OCI-LY1 (cell line): ENCODE data around the gene MCTP1.

ENCODE experiments used
- H2AFZ ChIP-seq: fragments of 200-600 bp; sonication (generic), shearing (Covaris generic); 2 replicates; pipeline ENCODE4 v1.6.0; 2014; ENCODE audit warnings: antibody characterized with exemption, mild to moderate bottlenecking, low read length
- H3F3A ChIP-seq: fragments of 200-600 bp; sonication (generic), shearing (Covaris generic); 2 replicates; pipeline ENCODE4 v1.6.0; 2014; ENCODE audit warnings: mild to moderate bottlenecking, antibody characterized with exemption, low read length, moderate library complexity; ENCODE audit not compliant: insufficient read depth
- H3K27ac ChIP-seq: fragments of 200-600 bp; sonication (generic); 2 replicates; pipeline ENCODE4 v1.5.1; 2014; ENCODE audit warnings: low read length, mixed run types, mild to moderate bottlenecking, low read depth; ENCODE audit not compliant: poor library complexity, severe bottlenecking
- H3K27me3 ChIP-seq: fragments of 200-600 bp; sonication (generic); 2 replicates; pipeline ENCODE4 v1.6.0; 2014; ENCODE audit warnings: antibody characterized with exemption, mild to moderate bottlenecking, low read length, moderate library complexity; ENCODE audit not compliant: insufficient read depth
- H3K36me3 ChIP-seq: fragments of 200-600 bp; sonication (generic); 2 replicates; pipeline ENCODE4 v1.6.1; 2014; ENCODE audit warnings: mild to moderate bottlenecking, antibody characterized with exemption, low read length, moderate library complexity, mixed read lengths; ENCODE audit not compliant: insufficient read depth
- H3K4me1 ChIP-seq: fragments of 200-600 bp; sonication (generic); 2 replicates; pipeline ENCODE4 v1.5.1; 2014; ENCODE audit warnings: mild to moderate bottlenecking, low read length, moderate library complexity; ENCODE audit not compliant: insufficient read depth, severe bottlenecking
- H3K4me2 ChIP-seq: fragments of 200-600 bp; sonication (generic), shearing (Covaris generic); 2 replicates; pipeline ENCODE4 v1.6.1; 2014; ENCODE audit warnings: low read length
- H3K4me3 ChIP-seq: fragments of 200-600 bp; sonication (generic); 2 replicates; pipeline ENCODE4 v1.5.1; 2014; ENCODE audit warnings: low read length, low read depth, mild to moderate bottlenecking, mixed read lengths; ENCODE audit not compliant: poor library complexity, severe bottlenecking
- H3K79me2 ChIP-seq: fragments of 200-600 bp; shearing (Covaris generic); 2 replicates; pipeline ENCODE4 v1.6.1; 2016; ENCODE audit warnings: mixed run types, low read length, mixed read lengths; ENCODE audit not compliant: insufficient read depth
- H3K9ac ChIP-seq: fragments of 200-600 bp; sonication (generic), shearing (Covaris generic); 2 replicates; pipeline ENCODE4 v1.6.1; 2014; ENCODE audit warnings: mild to moderate bottlenecking, low read length, mixed read lengths
- H3K9me2 ChIP-seq: fragments of 200-600 bp; sonication (generic), shearing (Covaris generic); 2 replicates; pipeline ENCODE4 v1.6.1; 2014; ENCODE audit warnings: low read depth, mild to moderate bottlenecking, low read length, mixed read lengths
- H3K9me3 ChIP-seq: fragments of 200-600 bp; shearing (Covaris generic); 2 replicates; pipeline ENCODE4 v1.6.1; 2014; ENCODE audit warnings: low read length, mixed read lengths
- H4K20me1 ChIP-seq: fragments of 200-600 bp; sonication (generic), shearing (Covaris generic); 2 replicates; pipeline ENCODE4 v1.6.0; 2016; ENCODE audit warnings: mild to moderate bottlenecking, low read length; ENCODE audit not compliant: insufficient read depth
- CTCF ChIP-seq: fragments of 200-600 bp; sonication (generic), shearing (Covaris generic); IDR thresholded peaks from 2 replicates; pipeline ENCODE4 v1.5.1; 2017; ENCODE audit warnings: mild to moderate bottlenecking, antibody characterized with exemption, low read length, moderate library complexity, mixed read lengths
- EZH2 ChIP-seq: fragments of 200-600 bp; sonication (generic), shearing (Covaris generic); IDR thresholded peaks from 2 replicates; pipeline ENCODE4 v1.8.0; 2017; ENCODE audit warnings: borderline replicate concordance, mixed run types, mild to moderate bottlenecking, antibody characterized with exemption, low read length, moderate library complexity, mixed read lengths

The MCTP1 gene

DNA sequence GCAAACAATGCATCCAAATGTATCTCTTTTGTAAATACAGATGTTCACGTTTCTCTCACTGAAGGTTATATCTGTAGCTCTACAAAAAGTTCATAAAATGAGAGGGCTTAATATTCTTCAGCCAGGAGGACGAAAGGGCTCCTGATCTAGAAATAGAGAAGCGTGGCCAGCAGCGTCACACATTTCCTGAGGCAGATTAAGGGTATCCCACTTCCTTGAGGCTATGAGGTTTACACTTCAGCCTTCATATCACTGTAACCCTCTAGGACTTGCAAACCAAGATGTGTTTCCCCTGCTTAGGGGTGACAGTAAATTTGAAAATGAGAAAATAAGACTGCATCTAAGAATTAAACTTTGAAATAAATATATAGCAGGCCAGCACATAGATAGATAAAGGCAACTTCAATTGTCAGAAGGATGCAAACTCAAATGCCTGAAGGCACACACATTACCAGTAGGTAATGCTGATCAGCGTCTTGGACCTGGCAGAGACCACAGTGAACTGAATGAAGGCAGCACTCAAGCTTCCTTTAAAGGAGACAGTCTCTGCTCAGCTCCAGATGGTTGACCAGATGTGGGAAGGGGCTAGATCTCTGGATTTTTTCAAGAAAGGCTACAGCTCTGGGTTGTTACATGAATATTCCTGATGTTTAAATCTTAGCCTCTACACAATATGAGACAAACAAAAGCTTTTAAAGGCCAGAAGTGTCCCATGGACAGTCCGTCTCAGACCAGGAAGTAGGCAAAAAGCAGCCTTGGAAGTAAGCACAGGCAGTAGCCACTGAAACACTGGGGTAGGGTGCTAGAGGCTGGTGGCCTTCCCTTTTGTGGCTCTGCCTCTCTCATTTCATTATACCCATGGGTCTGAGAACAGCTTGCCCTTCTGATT, 197.7 kb downstream of the MCTP1 start:
- no peaks in the 10 kb centered on the region for H3K79me2 ChIP-seq
- H3K9ac ChIP-seq, result no peak overlapping the region
- no peaks in the 10 kb centered on the region for H3K4me1 ChIP-seq
- no peak overlapping the region for H3K4me2 ChIP-seq
- TF ChIP-seq EZH2 (no peak), CTCF (no peak)
- no peaks in the 10 kb centered on the region for H3K9me3 ChIP-seq
- H3F3A ChIP-seq, result no peaks in the 10 kb centered on the region
- no peaks in the 10 kb centered on the region for H3K27me3 ChIP-seq
- H3K9me2 ChIP-seq, result no peaks in the 10 kb centered on the region
- no peaks in the 10 kb centered on the region for H3K36me3 ChIP-seq
- no peak overlapping the region for H3K4me3 ChIP-seq
- H3K27ac ChIP-seq, result no peak overlapping the region
- no peak overlapping the region for H2AFZ ChIP-seq
- H4K20me1 ChIP-seq, result no peaks in the 10 kb centered on the region

DNA sequence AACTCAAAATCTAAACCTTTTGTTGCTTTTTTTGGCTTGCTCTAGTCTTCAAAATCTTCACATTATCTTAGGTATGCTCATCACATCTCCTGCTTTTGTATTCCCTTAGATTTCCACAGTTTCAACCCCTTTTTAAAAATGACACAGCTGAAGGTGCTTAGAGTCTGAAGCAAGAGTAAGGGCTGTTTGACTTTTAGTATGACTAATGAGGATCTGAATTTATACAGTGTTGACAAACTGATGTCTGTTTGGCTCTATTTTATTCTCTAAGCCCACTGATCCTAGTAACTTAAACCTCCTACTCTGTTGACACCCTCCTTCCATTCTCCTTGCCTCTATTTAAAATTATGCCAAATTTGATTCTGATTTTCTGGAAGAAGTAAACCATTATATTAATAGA, 200.1 kb downstream of the MCTP1 start:
- no peak for TF ChIP-seq EZH2
- TF ChIP-seq CTCF, result no peak
- Histone ChIP-seq H3K36me3 (no peaks in the 10 kb centered on the region), H3K9me3 (no peaks in the 10 kb centered on the region), H3K4me1 (no peaks in the 10 kb centered on the region), H3K9me2 (no peaks in the 10 kb centered on the region), H3K9ac (no peak overlapping the region), H3K79me2 (no peaks in the 10 kb centered on the region), H3K4me2 (no peak overlapping the region), H3F3A (no peaks in the 10 kb centered on the region), H2AFZ (no peak overlapping the region), H3K27me3 (no peaks in the 10 kb centered on the region), H3K4me3 (no peak overlapping the region), H3K27ac (no peak overlapping the region), H4K20me1 (no peaks in the 10 kb centered on the region)

DNA sequence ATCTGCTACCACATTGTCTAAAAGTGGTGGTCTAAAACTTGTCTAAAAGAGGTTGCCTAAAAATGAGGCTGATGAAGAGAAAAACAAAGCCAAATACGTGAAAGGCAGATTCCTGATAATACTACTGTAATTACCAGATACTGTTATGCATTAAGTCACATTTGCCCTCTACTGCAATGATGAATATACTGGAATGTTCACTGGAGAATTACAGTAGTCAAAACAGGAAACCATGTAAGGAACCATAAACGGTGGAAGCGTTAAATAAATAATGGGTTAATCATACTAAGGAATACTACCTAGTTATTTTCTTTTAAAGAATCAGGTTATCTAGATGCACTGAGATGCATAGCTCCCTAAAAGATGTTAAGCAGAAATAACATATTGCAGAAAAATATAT, 201.3 kb downstream of the MCTP1 start:
- no peak overlapping the region for H3K9ac ChIP-seq
- no peak overlapping the region for H3K4me3 ChIP-seq
- no peaks in the 10 kb centered on the region for H3K27me3 ChIP-seq
- no peak for TF ChIP-seq EZH2
- TF ChIP-seq CTCF, result no peak
- H3K4me1 ChIP-seq, result no peaks in the 10 kb centered on the region
- no peaks in the 10 kb centered on the region for H3K9me3 ChIP-seq
- H3K36me3 ChIP-seq, result no peaks in the 10 kb centered on the region
- no peaks in the 10 kb centered on the region for H3K79me2 ChIP-seq
- no peak overlapping the region for H3K27ac ChIP-seq
- no peaks in the 10 kb centered on the region for H3K9me2 ChIP-seq
- no peak overlapping the region for H3K4me2 ChIP-seq
- H2AFZ ChIP-seq, result no peak overlapping the region
- no peaks in the 10 kb centered on the region for H4K20me1 ChIP-seq
- H3F3A ChIP-seq, result no peaks in the 10 kb centered on the region
